GM12878 (cell line): ENCODE results near the gene LDLR. TPM values are rescaled to one million over a fixed set of nuclear protein-coding genes. Genes with fewer than 3 reads are reported as not detected.

ENCODE experiments used
- BCLAF1 ChIP-seq: fragments of 450-650 bp; IDR thresholded peaks from 2 replicates; pipeline ENCODE4 v1.6.1; 2017; ENCODE audit warnings: antibody characterized with exemption, mild to moderate bottlenecking, moderate library complexity
- CHD1 ChIP-seq: IDR thresholded peaks from 2 replicates; pipeline ENCODE4 v1.6.1; 2012; ENCODE audit warnings: low read depth, low read length, improper control_type of control experiment
- CREB1 ChIP-seq: IDR thresholded peaks from 2 replicates; pipeline ENCODE4 v1.6.1; 2012; ENCODE audit warnings: low read depth, mild to moderate bottlenecking, inconsistent platforms
- E2F4 ChIP-seq: IDR thresholded peaks from 2 replicates; pipeline ENCODE4 v1.6.1; 2012; ENCODE audit warnings: low read depth, low read length, improper control_type of control experiment
- ELK1 ChIP-seq: IDR thresholded peaks from 2 replicates; pipeline ENCODE4 v1.6.1; 2012; ENCODE audit warnings: low read depth, low read length, improper control_type of control experiment
- IKZF2 ChIP-seq, 2 experiments: fragments of 450-650 bp; IDR thresholded peaks; 2 replicates each; pipeline ENCODE4 v1.6.1; 2017; ENCODE audit warnings: mild to moderate bottlenecking in 2 of 2, moderate library complexity in 2 of 2
- KDM1A ChIP-seq: fragments of 200-600 bp; sonication (generic); IDR thresholded peaks from 2 replicates; pipeline ENCODE4 v1.6.1; 2016; ENCODE audit warnings: borderline replicate concordance
- NR2F1 ChIP-seq: fragments of 450-650 bp; conservative IDR thresholded peaks from 2 replicates; pipeline ENCODE4 v1.6.1; 2017; ENCODE audit warnings: mild to moderate bottlenecking
- REST ChIP-seq: IDR thresholded peaks from 2 replicates; pipeline ENCODE4 v1.6.1; 2012; ENCODE audit warnings: mild to moderate bottlenecking, low read depth, low read length
- SKIL ChIP-seq: fragments of 450-650 bp; IDR thresholded peaks from 2 replicates; pipeline ENCODE4 v1.6.1; 2017; ENCODE audit warnings: mild to moderate bottlenecking, low read depth, inconsistent platforms; ENCODE audit not compliant: poor library complexity, severe bottlenecking
- SMC3 ChIP-seq: IDR thresholded peaks from 2 replicates; pipeline ENCODE4 v1.6.1; 2011; ENCODE audit warnings: low read length, improper control_type of control experiment, borderline replicate concordance
- STAT3 ChIP-seq: IDR thresholded peaks from 2 replicates; pipeline ENCODE4 v1.6.1; 2011; ENCODE audit warnings: low read depth, low read length, improper control_type of control experiment
- TCF7 ChIP-seq: IDR thresholded peaks from 2 replicates; pipeline ENCODE4 v1.6.1; 2014; ENCODE audit warnings: antibody characterized with exemption, borderline replicate concordance
- ZBTB4 ChIP-seq: fragments of 450-650 bp; formaldehyde crosslinking; IDR thresholded peaks from 2 replicates; pipeline ENCODE4 v1.4.0; 2022; ENCODE audit warnings: mild to moderate bottlenecking, moderate library complexity
- ZNF622 ChIP-seq: fragments of 450-650 bp; IDR thresholded peaks from 2 replicates; pipeline ENCODE4 v1.6.1; 2017; ENCODE audit warnings: mild to moderate bottlenecking, inconsistent platforms
- polyA plus RNA-seq, 11 experiments: library from polyadenylated mRNA; depleted of rRNA in 4 of 11; unstranded in 6 of 11; stranded (reverse) in 5 of 11; fragments of >200 nt; fragmentation: Nextera tagmentation in 4 of 11; fragmentation: Illumina TruSeq in 1 of 11; extraction: Ambion mirVana in 4 of 11; extraction: Trizol in 1 of 11; gene quantifications; 1 replicate in 1 of 11; 2 replicates in 10 of 11; pipeline versions ENCODE4 v1.2.1 to v1.2.3, GENCODE V29; 2011 to 2016; ENCODE audit warnings: inconsistent platforms in 2 of 11, missing spikeins in 2 of 11, low read depth in 1 of 11
- total RNA-seq, 4 experiments: library from RNA; depleted of rRNA in 3 of 4; stranded (reverse); fragments of >200 nt in 3 of 4; fragmentation: Illumina TruSeq in 1 of 4; extraction: Trizol in 1 of 4; gene quantifications; 2 replicates each; pipeline versions ENCODE4 v1.2.1 to v1.2.3, GENCODE V29; 2013 to 2021

LDLR gene
- total and polyA plus RNA-seq, 10 of the 15 experiments (the other 5 are each of a cell fraction or from before 2014, with no cell fraction given), result 11.3 to 59.2 (median 27.3) TPM

- TF ChIP-seq SKIL (no peak), NR2F1 (no peak), ZNF622 (no peak), CHD1 (no peak), TCF7 (no peak), ELK1 (no peak), KDM1A (no peak), BCLAF1 (no peak), ZBTB4 (no peak), STAT3 (no peak), SMC3 (no peak), CREB1 (peak; percentile 90), IKZF2 (IDR thresholded peaks at IDR 0.05) (peak; percentile 20 to 24; a peak in 2 of 4 replicates), E2F4 (peak; percentile 45; the same call in 1 of the 2 replicates), REST (no peak)
These were observed at the start of gene LDLR (continued) for GRCh38 chr19:11089254-11090013.
